HG03139 (cell line): ENCODE results near the gene AOC2.

Experiments used
- ATAC-seq: cut with Tn5 transposase; IDR thresholded peaks from one replicate; pipeline ENCODE4 v1.9.1; 2021; ENCODE audit not compliant: unreplicated experiment

Gene AOC2

DNA sequence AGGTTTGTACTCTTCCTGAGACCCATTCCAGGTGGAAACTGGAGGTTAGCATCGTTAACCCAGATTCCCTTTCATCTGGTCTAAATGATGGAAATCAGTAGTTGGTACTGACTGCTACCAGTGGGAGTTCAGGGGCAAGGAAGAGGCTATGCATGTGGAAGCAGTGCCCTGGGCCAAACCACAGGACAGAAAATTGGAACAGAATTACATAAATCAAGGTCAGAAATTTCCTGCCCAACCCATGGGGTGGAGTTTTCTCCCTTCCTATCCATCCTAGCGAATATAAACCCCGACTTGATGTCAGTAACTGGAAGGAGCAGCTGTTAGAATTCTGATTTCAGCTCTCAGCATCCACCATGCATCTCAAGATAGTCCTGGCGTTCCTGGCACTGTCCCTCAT is at the start of gene AOC2:
Gene AOC2, plus strand, starts transcription at position 310 of the 400 bp plus-strand sequence. Its CDS starts 47 bp downstream, at position 357.
- ATAC-seq: no peak

DNA sequence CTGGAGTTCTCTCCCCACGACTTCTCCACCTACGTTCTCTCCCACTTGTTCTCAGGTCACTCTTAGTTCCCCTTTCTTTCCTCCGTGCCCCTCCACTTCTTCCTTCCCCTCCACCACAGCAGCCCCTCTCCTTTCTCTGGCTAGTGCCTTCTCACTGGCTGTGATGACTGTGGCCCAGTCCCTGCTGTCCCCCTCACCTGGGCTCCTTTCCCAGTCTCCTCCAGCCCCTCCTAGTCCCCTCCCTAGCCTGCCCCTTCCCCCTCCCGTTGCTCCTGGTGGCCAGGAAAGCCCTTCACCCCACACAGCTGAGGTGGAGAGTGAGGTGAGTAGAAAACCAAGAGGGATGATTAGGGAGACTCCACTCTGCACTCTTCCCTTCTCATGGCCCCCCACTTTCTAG is 49.3 kb upstream of the AOC2 start:
- no peak for ATAC-seq

DNA sequence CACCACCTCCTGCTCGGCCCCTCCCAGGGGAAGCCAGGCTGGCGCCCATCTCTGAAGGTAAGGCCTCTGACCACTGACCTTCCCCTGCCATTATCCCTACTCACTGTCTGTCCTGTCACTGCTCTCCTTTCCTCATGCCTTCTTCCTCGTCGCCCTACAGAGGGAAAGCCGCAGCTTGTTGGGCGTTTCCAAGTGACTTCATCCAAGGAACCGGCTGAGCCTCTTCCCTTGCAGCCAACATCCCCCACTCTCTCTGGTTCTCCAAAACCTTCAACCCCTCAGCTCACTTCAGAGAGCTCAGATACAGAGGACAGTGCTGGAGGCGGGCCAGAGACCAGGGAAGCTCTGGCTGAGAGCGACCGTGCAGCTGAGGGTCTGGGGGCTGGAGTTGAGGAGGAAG is 48.9 kb upstream of the AOC2 start:
- ATAC-seq: no peak

GRCh38 chr17:42796066-42796758 is 48.2 kb upstream of the AOC2 start:
- no peak for ATAC-seq

DNA sequence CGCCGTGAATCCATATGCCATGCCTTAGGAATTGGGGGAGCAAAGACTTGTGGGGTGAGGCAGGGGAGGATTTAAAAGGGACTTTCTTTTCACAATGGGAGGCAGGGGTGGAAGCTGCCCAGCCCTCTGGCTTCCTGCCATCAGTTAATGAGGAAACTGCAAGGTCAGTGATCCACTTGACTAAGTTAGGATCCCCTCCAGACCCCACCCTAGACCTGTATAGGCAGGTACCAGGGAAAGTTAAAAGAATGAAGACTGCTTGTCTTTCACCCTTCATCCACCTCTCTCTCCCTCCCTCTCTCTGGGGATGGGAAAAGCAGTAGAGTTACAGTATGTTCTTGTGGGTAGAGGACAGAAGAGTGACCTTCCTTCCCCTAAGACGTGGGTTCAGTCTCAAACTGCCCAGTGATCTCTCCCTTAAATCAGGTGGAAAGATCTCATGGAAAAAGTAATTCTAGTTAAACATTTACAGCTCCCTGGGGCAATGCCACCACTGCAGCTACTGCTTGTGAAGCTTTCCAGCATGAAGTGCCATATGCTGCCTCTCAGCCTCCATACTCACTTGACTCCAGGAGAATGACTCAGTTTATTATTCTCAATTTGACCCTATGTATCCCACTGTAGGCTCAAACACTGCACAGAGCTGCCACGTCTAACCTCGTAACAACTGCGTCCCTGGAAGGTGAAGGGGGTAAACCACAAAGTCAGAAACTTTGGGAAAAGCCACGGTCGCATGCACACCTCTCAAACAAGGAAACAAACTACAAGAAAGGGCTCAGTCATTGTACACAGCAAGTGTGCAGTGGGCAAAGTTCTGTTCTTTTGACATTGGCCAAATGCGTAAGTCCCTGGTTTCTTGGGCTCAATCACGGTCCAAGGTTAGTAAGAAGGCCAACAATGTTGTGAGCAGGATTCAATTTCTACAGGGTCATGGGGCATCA is 47.0 kb upstream of the AOC2 start:
- ATAC-seq: no peak

DNA sequence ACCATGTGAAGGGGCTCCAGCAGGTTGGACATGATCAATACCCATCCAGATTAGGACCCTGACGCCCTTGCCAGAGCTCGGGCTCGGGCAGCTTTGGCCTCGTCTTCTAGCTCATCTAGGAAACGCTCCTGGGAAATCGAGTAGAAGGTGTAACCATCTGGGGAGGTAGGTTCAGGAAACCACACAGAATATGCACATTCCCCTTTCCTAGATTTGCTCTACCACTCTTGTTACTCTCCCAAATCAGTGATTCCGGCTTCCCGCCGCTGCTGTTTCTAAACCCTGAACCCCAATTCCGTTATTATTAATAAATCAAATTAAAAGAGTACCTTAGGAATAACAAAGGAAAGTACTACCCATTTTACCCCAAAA is 46.4 kb upstream of the AOC2 start:
- ATAC-seq: no peak

DNA sequence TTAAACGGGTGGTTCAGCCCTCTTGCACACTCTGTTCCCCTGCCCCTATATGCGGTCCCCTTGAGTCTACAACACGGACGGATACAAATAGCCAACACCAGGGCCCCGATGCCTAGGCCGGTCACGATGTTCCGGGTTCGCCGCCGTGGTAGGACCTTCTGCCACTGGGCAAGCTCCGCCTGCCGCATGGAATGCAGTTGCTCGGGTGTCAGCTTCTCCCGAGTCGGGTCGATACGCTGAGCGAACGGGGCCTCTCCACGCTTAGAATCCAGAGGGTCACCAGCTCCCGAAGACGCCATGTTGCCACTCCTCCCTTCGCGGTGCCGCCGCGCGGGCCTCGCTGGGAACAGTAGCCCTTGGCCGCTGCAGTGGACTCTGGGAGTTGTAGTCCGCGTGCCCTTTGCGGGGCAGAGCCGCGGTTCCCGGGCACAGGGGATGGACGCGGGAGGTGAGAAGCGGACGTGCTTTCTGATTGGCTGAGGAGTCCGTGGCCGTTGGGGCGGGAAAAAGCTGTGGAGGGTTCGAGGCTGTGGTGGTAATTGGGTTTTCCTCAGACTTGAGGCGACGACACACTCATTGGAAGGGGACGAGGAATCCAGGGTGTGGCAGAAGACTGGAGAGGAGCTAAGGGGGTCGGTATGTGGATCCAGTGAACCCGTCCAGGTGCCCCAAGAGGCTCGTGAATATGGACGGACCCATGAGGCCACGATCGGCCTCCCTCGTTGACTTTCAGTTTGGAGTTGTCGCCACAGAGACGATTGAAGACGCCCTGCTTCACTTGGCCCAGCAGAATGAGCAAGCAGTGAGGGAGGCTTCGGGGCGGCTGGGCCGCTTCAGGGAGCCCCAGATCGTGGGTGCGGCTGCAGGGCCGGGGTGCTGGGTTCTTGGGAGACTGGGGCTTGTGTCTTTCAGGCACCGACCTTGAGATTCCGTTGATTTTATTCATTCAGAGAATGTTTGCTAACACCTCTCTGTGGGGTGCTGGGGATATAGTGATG is 45.7 kb upstream of the AOC2 start, which contains the start of the genes CNTD1 and COA3:
Gene CNTD1, plus strand, starts transcription at position 479 of the 998 bp plus-strand sequence. Its CDS starts 207 bp downstream, at position 686.
Gene COA3, minus strand, starts transcription at position 322 of the 998 bp plus-strand sequence. Its CDS starts 23 bp downstream, at position 299.
- no peak for ATAC-seq

DNA sequence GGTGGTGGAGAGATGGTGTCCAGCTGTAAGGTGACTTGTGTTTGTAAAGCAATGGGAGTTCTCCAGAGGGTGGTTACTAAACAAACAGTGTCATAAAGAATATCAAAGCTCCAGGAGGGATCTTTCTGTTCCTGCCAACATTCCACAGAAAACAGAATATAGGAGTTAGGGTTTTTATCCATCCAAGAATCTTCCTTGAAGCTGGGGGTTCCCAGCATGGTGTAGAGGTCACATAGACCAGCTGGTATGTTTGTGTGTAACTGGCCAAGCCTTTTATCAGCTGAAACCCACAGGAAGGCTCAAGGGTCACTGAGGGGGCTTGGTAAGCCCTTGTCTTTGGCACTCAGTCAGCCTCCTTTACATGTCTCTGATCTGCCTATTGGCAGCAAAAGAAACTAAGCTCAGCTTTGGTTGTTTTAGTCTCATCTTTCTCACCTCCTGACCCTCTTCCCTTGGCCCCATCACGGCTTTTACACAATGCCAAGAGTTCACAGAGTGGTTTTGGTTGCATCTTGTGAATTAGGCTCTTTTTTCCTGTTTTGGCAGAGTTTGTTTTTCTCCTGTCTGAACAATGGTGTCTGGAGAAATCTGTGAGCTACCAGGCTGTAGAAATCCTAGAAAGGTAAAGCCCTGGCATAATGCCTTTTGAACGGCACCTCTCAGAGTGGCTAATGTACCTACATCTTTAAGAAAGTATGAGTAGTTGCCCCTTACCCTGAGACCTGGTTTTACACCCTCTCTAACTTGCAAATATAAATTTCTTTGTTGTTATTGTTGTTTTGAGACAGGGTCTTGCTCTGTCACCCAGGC is 41.1 kb upstream of the AOC2 start:
- ATAC-seq: no peak

- ATAC-seq: no peak
Measured at GRCh38 chr17:42804918-42805367, 39.4 kb upstream of the AOC2 start.

- ATAC-seq: no peak
Measured at GRCh38 chr17:42806249-42806648, 38.1 kb upstream of the AOC2 start.

GRCh38 chr17:42809250-42809649 is 35.1 kb upstream of the AOC2 start:
- ATAC-seq: no peak

DNA sequence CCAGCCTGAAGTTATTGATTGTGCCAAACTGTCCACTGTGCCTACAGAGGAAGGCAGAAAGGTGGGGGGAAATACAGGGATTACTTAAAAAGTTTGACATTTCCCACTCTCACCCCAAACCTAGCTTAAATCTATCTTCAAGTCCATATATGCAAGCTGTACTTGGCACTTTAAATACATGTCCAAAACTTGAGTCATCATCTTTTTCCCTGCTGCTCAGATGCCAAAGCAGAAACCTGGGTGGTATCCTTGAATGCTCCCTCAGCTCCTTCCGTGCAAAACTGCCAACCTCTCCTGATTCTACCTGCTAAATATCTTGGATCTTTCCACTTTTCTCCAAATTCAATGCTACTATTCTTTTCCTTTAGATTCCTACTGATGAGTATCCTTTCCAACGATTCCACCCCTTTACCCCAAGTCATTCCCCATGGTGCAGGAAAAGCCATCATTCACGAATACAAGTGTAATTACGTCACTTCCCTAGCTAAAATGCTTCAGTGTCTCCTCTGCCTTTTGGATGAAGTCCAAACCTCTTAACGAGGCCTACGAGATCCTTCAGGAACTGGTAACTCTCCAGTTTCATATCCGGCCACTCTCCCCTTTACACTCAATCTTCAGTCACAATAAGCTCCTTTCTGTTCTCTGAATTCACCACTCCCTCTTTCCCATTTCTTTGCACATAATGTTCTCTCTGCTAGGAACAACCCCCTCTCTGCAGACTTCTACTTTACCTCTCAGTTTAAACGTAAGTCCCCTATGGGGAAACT is 29.6 kb upstream of the AOC2 start:
- ATAC-seq: no peak

DNA sequence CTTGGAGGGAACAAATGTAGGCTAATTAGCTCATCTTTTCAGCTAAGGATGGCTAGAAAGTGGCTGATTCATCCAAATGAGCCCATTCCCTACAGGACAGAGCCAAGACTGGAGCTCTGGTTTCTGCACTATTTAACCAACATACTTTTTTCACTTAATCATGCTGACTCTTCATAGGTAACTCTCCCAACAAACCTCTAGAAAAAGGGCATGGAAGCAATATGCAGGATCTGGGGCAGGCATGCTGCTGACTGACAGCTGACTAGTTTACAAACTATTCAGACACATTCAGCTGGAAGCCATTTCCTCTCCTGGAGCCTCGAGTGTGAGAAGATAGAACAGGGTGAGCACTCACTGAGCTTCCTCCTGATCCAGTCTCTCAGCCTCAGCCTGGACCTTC is 26.5 kb upstream of the AOC2 start:
- ATAC-seq: no peak

- ATAC-seq: no peak
Measured at GRCh38 chr17:42818379-42818778, 26.0 kb upstream of the AOC2 start.

- no peak for ATAC-seq
Measured at GRCh38 chr17:42819939-42820535, 24.3 kb upstream of the AOC2 start.

GRCh38 chr17:42821176-42821575 is 23.2 kb upstream of the AOC2 start:
- ATAC-seq: no peak

DNA sequence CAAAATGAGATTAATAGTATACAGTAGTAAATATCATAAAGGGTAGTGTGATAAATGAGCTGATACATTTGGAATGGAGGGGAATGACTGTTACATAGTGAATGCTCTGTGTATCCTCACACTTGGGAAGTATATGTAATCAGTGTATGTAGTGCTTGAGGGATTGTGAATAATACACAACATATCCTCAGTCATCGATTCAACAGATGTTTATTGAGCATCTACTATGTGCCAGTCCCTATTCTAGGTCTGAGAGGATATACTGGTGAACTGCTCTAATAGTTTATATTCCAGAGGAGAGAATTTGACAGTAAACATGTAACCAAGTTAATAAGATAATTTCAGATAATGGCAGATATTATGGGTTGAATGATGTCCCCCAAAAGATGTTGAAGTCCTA is 16.9 kb upstream of the AOC2 start:
- no peak for ATAC-seq

- ATAC-seq: no peak
Measured at GRCh38 chr17:42830971-42831370, 13.4 kb upstream of the AOC2 start.
